ENCODE data around the gene UCHL3.
A peak's percentile ranks its signal among the peaks of the same experiment; 100 is the strongest.
"Not testable (repeated sequence)": the region's sequence is repeated elsewhere in the genome, so short reads cannot be mapped to it uniquely, and the experiment has no call there.

UCHL3 gene

DNA sequence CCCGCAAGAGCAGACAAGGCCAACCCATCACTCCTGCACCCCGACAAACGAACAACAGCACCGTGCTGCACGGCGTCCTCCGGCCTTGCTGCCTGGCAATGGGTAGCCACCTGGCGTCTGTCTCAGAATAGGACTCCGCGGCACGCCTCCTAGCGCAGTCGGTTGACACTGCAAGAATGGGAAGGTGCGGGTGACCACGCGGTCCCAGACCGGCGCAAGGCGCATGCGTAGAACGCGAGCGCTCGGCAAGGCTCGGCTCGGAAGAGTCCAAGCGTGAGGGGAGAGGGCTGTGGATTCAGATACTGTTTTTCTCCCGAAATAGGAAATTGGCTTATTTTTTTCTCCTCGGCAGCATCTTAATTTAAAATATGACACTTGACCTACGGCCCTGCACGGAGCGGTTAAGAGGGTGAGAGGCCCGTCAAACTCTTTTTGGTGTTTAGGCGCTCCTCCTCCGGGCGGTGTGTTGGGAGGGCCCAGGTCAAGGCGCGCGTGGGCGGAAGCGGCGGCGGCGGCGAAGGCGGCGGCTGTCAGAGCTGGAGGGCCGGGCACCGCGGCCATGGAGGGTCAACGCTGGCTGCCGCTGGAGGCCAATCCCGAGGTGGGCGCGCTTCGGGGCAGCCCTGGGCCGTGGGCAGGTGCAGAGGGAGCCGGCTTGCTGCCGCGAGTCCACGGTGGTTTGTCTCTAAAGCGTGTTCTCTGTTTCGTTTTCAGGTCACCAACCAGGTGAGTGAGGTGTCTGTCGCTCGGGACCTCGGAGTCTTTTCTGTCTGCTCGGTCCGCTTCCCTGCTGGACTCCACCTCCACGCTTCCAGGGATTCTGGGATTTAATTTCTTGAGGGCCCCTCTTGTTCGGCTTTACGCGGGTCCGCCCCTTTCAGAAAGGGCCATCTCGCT lies at the start of gene UCHL3:
Gene UCHL3 (plus strand): TSS at position 530 of the 897 bp plus-strand sequence. CDS start 30 bp downstream, at position 560.
- DNase-seq (ENCODE audit: extremely low read depth in 1 of 2, low read depth in 1 of 2), result peak; percentile 92 to 96

DNA sequence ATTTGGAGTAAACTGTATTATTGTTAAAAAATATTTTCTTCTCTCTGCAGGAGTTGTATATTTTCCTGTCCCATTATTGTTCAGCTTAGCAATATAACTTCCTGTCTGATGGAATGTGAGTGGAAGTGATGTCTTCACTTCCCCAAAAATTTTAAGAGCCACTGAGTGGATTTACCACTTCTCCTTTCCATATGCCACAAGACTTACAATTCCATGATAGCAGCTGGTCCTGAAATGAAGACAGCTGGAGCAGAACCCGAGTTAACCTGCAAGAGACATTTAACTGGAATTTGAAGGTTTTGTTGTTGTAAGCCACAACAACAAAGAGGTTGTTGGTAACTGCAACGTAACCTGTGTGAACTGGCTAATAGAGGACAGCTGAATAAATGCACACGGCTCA lies 44.3 kb upstream of the UCHL3 start:
- no peak for DNase-seq (ENCODE audit: extremely low read depth in 1 of 2, low read depth in 1 of 2)

DNA sequence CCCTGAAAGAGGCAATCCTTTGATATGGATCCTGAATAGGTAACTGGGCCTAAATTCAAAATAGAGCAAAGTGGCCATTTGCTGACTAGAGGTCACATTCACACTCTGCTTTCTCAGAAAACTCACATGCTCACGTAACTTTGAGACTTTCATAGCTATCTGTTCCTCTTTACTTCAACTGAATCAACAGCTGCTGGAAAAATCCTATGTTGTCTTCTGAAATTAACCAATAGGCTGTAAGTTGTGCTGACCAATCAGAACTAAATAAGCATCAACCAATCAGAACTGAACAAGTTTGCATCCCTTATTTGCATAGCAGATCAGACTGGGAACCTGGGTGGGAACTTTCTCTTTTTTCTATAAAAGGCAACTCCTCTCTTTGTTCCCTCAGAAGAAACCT lies 43.6 kb upstream of the UCHL3 start:
- no peak for DNase-seq (ENCODE audit: extremely low read depth in 1 of 2, low read depth in 1 of 2)

DNA sequence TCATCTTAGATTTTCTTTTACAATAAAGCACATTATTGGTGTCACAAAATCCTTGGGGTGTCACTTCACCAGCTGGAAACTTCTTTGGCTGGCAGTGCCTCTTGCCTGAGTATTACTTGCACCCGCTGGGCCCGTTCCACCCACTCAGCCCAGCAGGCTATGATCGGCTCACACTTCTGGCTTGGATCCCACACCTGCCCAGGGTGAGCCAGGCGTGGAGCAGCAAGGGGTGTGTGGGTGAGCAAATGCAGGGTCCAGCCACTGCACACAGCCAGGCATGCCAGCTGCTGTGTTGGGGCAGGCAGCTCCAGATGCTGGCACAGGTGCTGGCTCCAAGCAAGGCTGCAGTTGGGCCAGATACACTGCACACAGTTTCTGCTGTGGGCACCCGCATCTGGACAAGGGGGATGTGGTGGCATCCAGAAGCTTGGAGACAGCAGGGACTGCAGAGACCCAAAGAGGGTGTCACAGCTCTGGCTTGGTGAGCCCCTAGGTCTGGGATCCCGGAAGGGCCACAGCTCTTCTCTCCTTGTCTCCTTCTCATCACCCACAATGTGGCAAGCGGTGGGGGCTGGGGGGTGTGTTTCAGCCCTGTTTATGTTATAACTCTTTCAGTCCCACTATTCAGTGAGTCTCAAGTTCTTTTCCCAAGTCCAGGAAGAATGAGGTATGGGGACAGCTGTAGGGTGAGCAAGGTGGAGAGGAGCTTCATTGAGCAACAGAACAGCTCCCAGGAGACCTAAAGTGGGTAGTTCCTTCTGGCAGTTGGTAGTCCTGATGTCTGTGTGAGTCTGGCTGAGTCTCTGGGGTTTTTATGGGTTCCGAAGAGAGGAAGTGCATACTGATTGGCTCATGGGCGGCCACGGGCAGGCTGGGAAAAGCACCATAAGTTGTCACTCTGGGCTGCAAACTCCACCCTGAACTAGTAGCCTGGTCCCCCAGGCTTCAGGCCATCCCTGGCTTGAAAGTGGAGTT lies 42.3 kb upstream of the UCHL3 start:
- DNase-seq (ENCODE audit: extremely low read depth in 1 of 2, low read depth in 1 of 2), result no peak

DNA sequence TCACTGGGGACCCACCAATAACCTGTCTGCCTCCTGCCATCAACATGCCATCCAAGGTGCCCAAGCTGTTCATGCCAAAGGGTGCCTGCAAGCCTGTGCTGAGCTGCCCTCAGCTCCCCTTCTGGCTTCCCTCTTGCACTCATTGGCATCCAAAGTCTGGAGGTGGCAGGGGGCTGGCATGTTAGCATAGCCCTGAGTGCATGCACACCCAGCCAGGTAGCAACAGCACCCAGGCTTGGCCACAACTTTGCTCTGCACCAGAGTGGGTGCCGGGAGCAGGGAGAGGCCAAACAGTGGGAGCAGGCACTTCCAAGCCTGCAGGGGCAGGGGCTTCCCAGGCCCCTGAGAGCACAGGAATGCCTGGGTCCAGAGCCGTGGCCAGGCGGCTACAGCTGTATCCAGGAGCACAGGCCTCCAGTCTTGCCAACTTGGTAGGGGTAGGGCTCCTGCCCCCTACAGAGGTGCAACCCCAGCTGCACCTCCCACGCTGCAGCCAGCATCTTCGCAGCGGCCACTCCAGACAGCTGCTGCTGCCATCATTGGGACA lies 41.5 kb upstream of the UCHL3 start:
- no peak for DNase-seq (ENCODE audit: extremely low read depth in 1 of 2, low read depth in 1 of 2)

DNA sequence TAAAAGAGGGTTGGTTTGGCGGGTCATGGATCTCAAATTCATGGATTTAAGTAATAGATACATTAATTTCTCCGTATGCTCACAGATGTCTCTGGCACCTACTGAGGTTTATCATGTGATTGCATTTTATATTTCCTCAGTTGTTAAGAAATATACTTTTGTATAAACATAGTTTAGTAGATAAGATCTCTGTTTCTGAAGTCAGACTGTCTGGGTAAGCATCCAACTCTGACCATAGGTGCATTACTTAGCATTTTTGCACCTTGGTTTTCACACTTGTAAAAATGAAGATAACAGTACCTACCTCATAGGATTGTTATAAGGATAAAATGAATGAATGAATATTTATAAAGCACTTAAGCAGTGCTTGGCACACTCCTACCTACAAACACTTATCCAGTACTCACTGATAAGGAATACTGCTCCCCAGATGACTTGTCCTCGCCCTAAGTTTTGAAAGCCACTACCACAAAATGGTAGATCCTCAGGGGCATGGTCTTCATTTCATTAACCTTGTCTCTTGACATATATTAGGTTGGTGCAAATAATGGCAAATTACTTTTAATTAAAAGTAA lies 38.5 kb upstream of the UCHL3 start:
- no peak for DNase-seq (ENCODE audit: extremely low read depth in 1 of 2, low read depth in 1 of 2)

DNA sequence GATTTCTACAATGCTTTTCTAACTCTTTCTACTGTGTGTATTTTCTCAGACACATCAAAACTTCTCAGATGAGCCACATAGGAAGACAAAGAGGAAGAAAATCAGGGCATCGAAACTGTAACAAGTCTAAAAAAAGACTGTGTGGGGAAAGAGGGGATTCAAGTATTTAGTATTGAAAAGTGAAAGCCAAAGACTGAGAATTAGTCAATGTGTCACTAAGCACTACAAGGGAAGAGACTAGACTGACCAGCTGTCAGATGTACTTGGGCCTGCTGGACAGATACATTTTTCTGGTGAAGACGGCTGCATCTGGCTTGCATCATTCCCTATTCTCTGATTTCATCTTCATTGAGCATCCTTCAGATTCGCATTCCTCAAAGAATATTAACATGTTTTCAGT lies 37.3 kb upstream of the UCHL3 start:
- DNase-seq (ENCODE audit: extremely low read depth in 1 of 2, low read depth in 1 of 2), result no peak

DNA sequence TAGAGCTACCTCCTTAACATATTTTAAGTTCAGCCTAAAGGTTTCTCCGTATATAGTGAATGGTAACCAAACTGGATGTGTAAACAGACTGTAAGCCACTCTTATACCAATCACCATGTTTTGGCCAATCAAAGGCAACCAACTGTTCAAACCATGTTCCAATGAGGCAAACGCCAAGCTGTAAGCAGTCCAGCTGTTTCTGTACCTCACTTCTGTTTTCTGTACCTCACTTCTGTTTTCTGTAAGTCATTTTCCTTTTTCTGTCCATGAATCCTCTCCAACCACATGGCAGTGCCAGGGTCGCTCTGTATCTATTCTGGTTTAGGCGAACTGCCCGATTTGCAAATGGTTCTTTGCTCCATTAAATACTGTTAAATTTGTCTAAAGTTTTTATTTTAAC lies 36.3 kb upstream of the UCHL3 start:
- DNase-seq (ENCODE audit: extremely low read depth in 1 of 2, low read depth in 1 of 2), result no peak

DNA sequence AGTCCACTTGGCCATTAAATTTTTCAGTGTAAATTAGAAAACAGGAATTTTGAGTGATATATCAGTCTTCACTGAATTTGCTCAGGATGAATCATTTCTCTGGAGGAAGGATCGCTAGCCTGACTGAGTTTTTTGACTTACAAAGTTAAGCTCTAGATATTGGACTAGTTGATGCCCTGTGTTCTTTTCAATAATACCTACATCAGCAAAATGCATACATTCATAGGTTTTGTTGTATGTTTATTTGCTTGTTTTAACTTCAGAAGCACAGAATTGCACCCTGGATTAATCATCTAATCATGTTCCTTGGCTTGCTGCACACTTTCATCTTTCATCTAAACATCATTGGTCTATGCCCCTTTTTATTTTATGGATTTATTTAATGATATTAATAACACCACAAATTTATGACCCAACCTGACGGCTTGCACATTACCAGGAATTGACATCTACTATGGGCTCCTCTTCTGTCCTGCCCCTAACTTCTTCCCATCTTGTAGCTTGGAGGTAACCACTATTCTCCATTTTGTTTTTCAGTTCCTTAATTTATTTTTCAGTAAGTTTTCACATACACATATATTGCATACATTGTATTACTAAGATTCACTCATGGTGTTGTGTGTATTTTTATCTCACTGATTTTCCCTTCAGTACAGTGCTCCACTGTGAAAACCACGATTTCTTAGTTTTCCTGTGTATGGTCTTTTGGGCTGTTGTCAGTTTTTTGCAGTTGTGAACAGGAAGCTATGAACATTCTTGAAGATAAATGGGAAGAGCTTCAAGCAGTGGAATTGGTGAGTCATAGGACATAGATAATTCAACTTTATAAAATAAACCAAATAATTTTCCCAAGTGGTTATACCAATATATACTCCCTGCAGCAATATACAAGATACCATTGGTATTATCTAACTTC lies 35.3 kb upstream of the UCHL3 start:
- DNase-seq (ENCODE audit: extremely low read depth in 1 of 2, low read depth in 1 of 2), result no peak

DNA sequence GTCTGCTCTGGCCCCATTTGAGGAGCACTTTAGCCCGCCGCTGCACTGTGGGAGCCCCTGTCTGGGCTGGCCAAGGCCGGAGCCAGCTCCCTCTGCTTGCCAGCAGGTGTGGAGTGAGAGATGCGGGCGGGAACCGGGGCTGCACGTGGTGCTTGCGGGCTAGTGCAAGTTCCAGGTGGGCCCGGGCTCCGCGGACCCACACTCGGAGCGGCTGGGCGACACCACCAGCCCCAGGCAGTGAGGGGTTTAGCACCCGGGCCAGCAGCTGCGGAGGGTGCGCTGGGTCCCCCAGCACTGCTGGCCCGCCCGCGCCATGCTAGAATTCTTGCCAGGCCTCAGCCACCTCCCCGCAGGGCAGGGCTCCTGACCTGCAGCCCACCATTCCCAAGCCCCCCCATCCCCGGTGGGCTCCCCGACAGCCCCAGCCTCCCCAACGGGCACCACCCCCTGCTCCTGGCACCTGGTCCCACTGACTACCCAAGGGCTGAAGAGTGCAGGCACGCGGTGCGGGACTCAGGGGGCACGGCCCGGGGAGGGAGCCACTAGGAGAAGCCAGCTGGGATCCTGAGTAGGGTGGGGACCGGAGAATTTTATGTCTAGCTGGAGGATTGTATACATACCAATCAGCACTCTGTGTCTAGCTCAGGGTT lies 31.0 kb upstream of the UCHL3 start:
- DNase-seq (ENCODE audit: extremely low read depth in 1 of 2, low read depth in 1 of 2), result no peak

DNA sequence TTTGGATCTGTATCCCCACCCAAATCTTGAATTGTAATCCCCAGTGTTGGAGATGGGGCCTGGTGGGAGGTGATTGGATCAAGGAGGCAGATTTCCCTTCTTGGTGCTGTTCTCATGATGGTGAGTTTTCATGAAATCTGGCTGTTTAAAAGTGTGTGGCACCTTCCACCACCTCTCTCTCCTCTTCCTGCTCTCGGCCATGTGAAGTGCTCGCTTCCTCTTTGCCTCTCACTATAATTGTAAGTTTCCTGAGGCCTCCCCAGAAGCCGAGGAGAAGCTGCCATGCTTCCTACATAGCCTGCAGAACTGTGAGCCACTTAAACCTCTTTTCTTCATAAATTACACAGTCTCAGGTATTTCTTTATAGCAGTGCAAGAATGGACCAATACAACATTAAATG lies 27.6 kb upstream of the UCHL3 start:
- DNase-seq (ENCODE audit: extremely low read depth in 1 of 2, low read depth in 1 of 2), result no peak

DNA sequence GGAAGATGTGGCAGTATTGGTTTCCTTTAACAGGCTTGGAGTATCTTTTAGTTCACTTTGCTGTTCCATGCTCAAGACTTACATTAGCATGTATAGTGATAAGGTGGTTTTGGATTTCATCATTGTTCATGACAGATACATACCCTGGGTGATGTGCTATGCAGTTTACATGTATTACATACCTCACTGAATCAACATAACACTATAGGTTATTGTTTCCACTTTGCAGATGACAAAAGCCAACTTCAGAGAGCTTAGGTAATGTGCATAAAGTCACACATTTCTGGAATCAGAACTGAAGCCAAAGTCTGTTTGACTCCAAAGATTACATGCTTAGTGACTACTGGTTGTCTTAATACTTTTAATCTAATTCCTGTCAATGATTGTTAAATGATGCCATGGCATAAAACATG lies 19.0 kb upstream of the UCHL3 start:
- DNase-seq (ENCODE audit: extremely low read depth in 1 of 2, low read depth in 1 of 2), result no peak

DNA sequence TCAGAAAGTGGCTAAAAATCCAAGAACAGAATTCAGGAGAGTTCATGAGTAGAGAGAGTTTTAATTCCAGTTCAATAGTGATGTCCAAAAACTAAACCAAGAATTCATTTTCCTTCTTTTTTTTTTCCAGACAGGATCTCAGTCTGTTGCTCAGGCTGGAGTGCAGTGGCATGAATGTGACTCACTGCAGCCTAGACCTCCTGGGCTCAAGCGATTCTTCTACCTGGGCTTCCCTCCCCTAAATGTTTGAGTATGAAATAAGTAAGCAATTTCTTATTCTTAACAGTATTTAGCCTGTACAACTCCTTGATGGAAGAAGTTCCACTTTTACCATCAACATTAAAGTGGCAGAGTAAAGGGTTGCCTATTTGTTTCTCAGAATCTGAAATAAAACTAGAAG lies 15.7 kb upstream of the UCHL3 start:
- DNase-seq (ENCODE audit: extremely low read depth in 1 of 2, low read depth in 1 of 2), result no peak

DNA sequence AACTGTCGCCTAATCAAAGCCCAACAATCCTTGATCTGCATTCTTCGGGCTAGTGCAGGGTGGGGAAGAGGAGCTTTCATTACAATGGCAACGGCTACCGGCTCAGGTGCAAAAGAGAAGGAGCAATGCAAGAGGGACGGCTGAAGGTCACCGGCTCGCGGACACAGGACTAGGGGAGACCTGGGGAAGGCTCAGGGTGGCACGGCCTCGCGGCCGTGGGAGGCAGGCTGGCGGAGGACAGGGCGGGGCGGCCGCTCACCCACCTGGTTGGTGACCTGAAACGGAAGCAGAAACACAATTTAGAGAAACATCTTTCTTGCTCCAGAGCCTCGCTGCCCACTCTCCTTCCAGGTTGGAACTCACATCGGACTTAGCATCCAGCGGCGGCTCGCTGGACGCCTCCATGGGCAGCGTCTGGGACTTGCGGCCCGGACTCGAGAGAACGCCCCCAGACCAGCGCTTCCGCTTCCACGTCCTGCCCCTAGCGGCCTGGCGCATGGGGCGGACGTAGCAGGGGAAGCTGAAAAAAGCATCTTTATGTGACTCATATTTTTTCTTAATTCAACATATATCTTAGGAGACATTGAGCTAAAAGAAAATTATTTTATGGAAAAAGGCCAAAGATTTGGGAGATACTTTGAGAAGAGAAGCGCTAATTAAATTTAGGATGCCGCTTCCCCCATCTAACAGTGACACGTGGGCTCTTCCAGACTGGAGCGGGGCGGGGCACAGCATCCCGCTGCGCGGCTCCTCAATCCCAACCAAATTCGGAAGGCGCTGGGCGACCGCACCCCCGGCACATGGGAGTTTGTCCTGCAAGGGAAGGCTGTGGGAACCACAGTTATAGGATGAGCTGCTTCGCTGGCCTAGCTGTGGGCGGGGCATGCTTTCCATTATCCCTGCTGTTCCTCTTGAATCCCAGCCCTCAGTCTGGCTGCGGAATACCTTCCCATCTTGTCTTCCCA lies 11.9 kb upstream of the UCHL3 start, which contains the start of gene COMMD6:
Gene COMMD6 (minus strand): TSS at position 441 of the 965 bp plus-strand sequence. CDS start 36 bp downstream, at position 405.
- peak; percentile 39 to 49 for DNase-seq (ENCODE audit: extremely low read depth in 1 of 2, low read depth in 1 of 2)

DNA sequence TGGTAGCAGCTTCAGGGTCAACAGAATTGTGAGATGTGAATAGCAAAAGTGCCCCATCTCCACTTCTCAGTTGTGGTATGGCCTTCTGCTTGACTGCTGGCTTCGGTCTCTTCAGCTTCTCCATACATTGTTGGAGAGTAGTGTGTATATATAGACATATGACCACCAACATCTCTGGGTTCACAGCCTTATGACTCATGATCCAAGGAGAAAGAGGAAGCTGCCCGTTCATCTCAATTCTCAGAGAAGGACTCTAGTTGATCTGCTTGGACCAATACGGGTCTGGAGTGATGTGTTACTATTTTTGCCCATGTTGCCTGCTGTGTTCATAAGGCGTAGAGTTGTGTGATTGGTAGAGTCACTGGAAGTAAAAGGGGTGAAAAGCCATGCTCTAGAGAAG lies 8.3 kb upstream of the UCHL3 start:
- DNase-seq (ENCODE audit: extremely low read depth in 1 of 2, low read depth in 1 of 2), result no peak

DNA sequence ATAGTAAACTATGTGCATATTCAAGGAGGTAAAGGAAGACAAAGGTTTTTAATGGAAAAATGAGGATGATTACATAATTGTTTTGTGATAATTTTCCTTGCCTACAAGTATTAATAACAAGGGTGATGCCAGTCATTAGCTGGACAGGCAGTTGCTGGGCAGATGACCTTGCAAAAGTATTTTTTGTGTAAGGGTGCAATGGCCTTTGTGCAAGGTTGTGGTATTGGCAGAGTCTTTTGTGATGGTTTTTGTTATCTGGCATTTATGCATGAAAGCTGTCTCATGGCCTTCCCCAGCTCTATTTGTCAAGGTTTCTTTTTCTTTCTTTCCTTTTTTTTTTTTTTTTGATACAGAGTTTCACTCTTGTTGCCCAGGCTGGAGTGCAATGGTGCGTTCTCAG lies 7.6 kb upstream of the UCHL3 start:
- DNase-seq (ENCODE audit: extremely low read depth in 1 of 2, low read depth in 1 of 2), result no peak

DNA sequence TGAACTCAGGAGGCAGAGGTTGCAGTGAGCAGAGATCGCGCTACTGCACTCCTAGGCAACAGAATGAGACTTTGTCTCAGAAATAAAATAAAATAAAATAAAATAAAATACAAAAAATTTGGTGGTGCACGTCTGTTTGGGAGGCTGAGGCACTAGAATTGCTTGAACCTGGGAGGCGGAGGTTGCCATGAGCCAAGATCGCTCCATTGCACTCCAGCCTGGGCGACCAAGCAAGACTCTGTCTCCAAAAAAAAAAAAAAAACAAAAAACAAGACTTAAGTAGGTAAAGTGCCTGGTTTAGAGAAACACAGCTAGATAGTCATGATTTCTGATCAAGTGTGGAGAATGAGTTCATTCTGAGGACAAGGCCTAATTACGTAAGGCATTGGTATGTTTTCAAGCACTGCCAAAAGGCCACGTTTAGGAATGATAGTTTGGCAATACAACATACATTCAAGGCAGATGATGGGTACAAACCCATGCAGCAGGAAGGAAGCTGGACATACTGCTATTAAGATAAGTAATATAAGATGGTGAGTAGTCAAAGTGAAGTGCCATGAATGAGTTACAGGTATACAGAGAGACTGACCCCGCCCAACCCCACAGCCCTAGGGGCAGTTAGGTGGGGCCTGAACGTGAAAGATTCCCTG lies 4.8 kb upstream of the UCHL3 start:
- DNase-seq (ENCODE audit: extremely low read depth in 1 of 2, low read depth in 1 of 2), result no peak

DNA sequence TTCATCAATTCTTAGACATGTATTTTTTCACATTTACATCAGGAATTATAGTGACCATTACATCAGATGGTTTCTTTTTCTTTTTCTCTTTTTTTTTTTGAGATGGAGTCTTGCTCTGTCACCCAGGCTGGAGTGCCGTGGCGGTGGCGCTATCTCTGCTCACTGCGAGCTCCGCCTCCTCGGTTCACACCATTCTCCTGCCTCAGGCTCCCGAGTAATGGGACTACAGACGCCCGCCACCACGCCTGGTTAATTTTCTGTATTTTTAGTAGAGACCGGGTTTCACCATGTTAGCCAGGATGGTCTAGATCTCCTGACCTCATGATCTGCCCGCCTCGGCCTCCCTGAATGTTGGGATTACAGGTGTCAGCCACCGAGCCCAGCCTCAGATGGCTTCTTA lies 4.2 kb upstream of the UCHL3 start:
- DNase-seq (ENCODE audit: extremely low read depth in 1 of 2, low read depth in 1 of 2), result not testable (repeated sequence)
